B cell (primary cell): Measurements from ENCODE around the gene TIAM2. TPM values are rescaled to one million over a fixed set of nuclear protein-coding genes. Genes with fewer than 3 reads are reported as not detected.

ENCODE experiments used
- ATAC-seq: fragments of 200-7000 bp; cut with Tn5 transposase; one replicate; pipeline ENCODE4 v1.10.0; 2021; ENCODE audit warnings: low read depth, mild to moderate bottlenecking, moderate number of reproducible peaks, moderate library complexity
- CTCF ChIA-PET: fragments of 350-600 bp; sonication (Branson Sonifier 250); formaldehyde crosslinking; loops from one replicate; lab custom pipeline; 2021; ENCODE audit warnings: antibody characterized with exemption, inconsistent platforms; lab: Charles Lee
- POLR2A ChIA-PET: fragments of 350-600 bp; sonication (Branson Sonifier 250); formaldehyde crosslinking; loops from one replicate; lab custom pipeline; 2021; ENCODE audit warnings: antibody characterized with exemption; lab: Charles Lee
- DNase-seq: peaks from one replicate; pipeline ENCODE4 v3.0.0; 2013
- H2AFZ ChIP-seq: 2 replicates; pipeline ENCODE4 v1.6.1; 2012; ENCODE audit warnings: mild to moderate bottlenecking, low read depth, low read length; ENCODE audit not compliant: insufficient read depth, poor library complexity, severe bottlenecking
- H3K27ac ChIP-seq, 2 donors: 1 replicate in 1 of 2; 2 replicates in 1 of 2; pipeline ENCODE4 v1.5.1; 2012 to 2013; ENCODE audit warnings: low read length in 2 of 2, mild to moderate bottlenecking in 2 of 2, moderate library complexity in 1 of 2
- H3K27me3 ChIP-seq, 4 experiments: fragments of 200-600 bp in 1 of 4; sonication (generic) in 1 of 4; replicated peaks in 1 of 4; 1 replicate in 2 of 4; 2 replicates in 2 of 4; pipeline versions ENCODE4 v1.6.1 to v1.7.0; 2013 to 2016; ENCODE audit warnings: low read length in 3 of 4, mild to moderate bottlenecking in 2 of 4, mixed read lengths in 1 of 4, moderate library complexity in 1 of 4; ENCODE audit not compliant: insufficient read depth in 4 of 4, control insufficient read depth in 3 of 4; ENCODE audit errors: control extremely low read depth in 1 of 4
- H3K36me3 ChIP-seq, 2 experiments: replicated peaks in 1 of 2; 1 replicate in 1 of 2; 2 replicates in 1 of 2; pipeline versions ENCODE4 v1.6.1 to v1.7.1; 2013; ENCODE audit warnings: low read length in 1 of 2; ENCODE audit not compliant: insufficient read depth in 2 of 2, control insufficient read depth in 1 of 2; ENCODE audit errors: control extremely low read depth in 1 of 2, extremely low read depth in 1 of 2
- H3K4me1 ChIP-seq, 2 donors: fragments of 200-600 bp in 1 of 2; sonication (generic) in 1 of 2; 1 replicate in 1 of 2; 2 replicates in 1 of 2; pipeline versions ENCODE4 v1.5.1 to v1.6.1; 2013 to 2017; ENCODE audit warnings: low read length in 2 of 2; ENCODE audit not compliant: control insufficient read depth in 2 of 2, insufficient read depth in 2 of 2
- H3K4me2 ChIP-seq: replicated peaks from 2 replicates; pipeline ENCODE3; 2012; ENCODE audit warnings: mild to moderate bottlenecking, low read depth, low read length; ENCODE audit not compliant: poor library complexity, severe bottlenecking
- H3K4me3 ChIP-seq, 5 experiments: fragments of 200-600 bp in 1 of 5; sonication (generic) in 1 of 5; 1 replicate in 3 of 5; 2 replicates in 2 of 5; pipeline versions ENCODE4 v1.5.1 to v1.7.0; 2011 to 2016; ENCODE audit warnings: low read length in 4 of 5, mild to moderate bottlenecking in 4 of 5, low read depth in 2 of 5, control low read depth in 1 of 5, moderate library complexity in 1 of 5; ENCODE audit not compliant: insufficient read depth in 1 of 5; ENCODE audit errors: control extremely low read depth in 1 of 5, extremely low read depth in 1 of 5
- H3K79me2 ChIP-seq: fragments of 200-600 bp; sonication (generic); one replicate; pipeline ENCODE4 v1.6.0; 2016; ENCODE audit warnings: low read length; ENCODE audit not compliant: control insufficient read depth, insufficient read depth
- H3K9ac ChIP-seq: fragments of 200-600 bp; sonication (generic); 2 replicates; pipeline ENCODE4 v1.6.1; 2017; ENCODE audit warnings: mild to moderate bottlenecking, low read length, moderate library complexity
- H3K9me3 ChIP-seq, 3 donors: one replicate each; pipeline versions ENCODE4 v1.6.1 to v1.7.1; 2013; ENCODE audit warnings: low read length in 2 of 3; ENCODE audit not compliant: control insufficient read depth in 2 of 3, insufficient read depth in 1 of 3; ENCODE audit errors: control extremely low read depth in 1 of 3
- H4K20me1 ChIP-seq: 2 replicates; pipeline ENCODE4 v1.6.0; 2012; ENCODE audit warnings: mild to moderate bottlenecking, low read length; ENCODE audit not compliant: insufficient read depth, control insufficient read depth, poor library complexity, severe bottlenecking
- H3K27ac Mint-ChIP-seq: one replicate; pipeline ENCODE4 v1.8.0; 2021; ENCODE audit warnings: mixed read lengths
- H3K27me3 Mint-ChIP-seq: one replicate; pipeline ENCODE4 v1.8.0; 2021; ENCODE audit warnings: mixed read lengths
- H3K4me1 Mint-ChIP-seq: one replicate; pipeline ENCODE4 v1.8.0; 2021; ENCODE audit warnings: mixed read lengths
- H3K4me3 Mint-ChIP-seq: one replicate; pipeline ENCODE4 v1.8.0; 2021; ENCODE audit warnings: mixed read lengths
- H3K9me3 Mint-ChIP-seq: one replicate; pipeline ENCODE4 v1.8.0; 2022; ENCODE audit warnings: mixed read lengths; ENCODE audit not compliant: insufficient read depth
- CTCF ChIP-seq: fragments of 200-600 bp; IDR thresholded peaks from one replicate; pipeline ENCODE4 v1.8.0; 2022; ENCODE audit warnings: antibody characterized with exemption, mild to moderate bottlenecking
- EZH2 ChIP-seq: IDR thresholded peaks from 2 replicates; pipeline ENCODE4 v1.6.1; 2012; ENCODE audit warnings: borderline replicate concordance, low read depth, mild to moderate bottlenecking, moderate library complexity, low read length; ENCODE audit not compliant: insufficient read depth, poor library complexity, severe bottlenecking
- WGBS: methylation state at CpG from one replicate; pipeline ENCODE4 v1.1.5; 2013; ENCODE audit warnings: missing lambda C conversion rate; ENCODE audit not compliant: insufficient coverage; 5-methylcytosine and 5-hydroxymethylcytosine counted together
- intact Hi-C: fragments of 100-400 bp; cut with micrococcal nuclease; formaldehyde crosslinking; loops from one replicate; pipeline ENCODE4 v1.10.0; 2022
- polyA plus RNA-seq: library from polyadenylated mRNA; depleted of rRNA; stranded (reverse); fragments of >200 nt; gene quantifications from 2 replicates; pipeline ENCODE4 v1.2.3, GENCODE V29; 2012
- total RNA-seq, 2 donors: library from RNA; stranded (reverse); fragments of 120-200 nt in 1 of 2; gene quantifications; 1 replicate in 1 of 2; 2 replicates in 1 of 2; pipeline versions ENCODE4 v1.2.3 to v1.2.4, GENCODE V29; 2013 to 2022

TIAM2 gene
- total and polyA plus RNA-seq, 2 donors (not counting 1 experiment from before 2014, with no cell fraction given) = 13.1 to 18.8 TPM

GRCh38 chr6:155269765-155270164 is 274.6 kb downstream of the TIAM2 start:
- H3K27me3 Mint-ChIP-seq = no peaks in the 10 kb centered on the region
- Histone ChIP-seq H3K9ac (no peak overlapping the region), H2AFZ (no peak overlapping the region), H3K9me3 (no peaks in the 10 kb centered on the region), H3K36me3 (peaks cover 5 to 36% of the 10 kb centered on the region in 2 experiments), H3K79me2 (no peaks in the 10 kb centered on the region), H4K20me1 (no peaks in the 10 kb centered on the region), H3K4me2 (no peak overlapping the region), H3K4me1 (no peaks in the 10 kb centered on the region), H3K4me3 (no peak overlapping the region), H3K27me3 (no peaks in the 10 kb centered on the region), H3K27ac (no peak overlapping the region)
- DNase-seq (no peak), ATAC-seq (no peak)
- intact Hi-C loops = loop anchor here (5.0 kb wide), 1 partner anchor 587 kb away; no protein-coding TSS in a partner anchor
- no peak overlapping the region for H3K27ac Mint-ChIP-seq
- H3K4me3 Mint-ChIP-seq = no peak overlapping the region
- WGBS = 100% methylated on average over 3 of the region's 3 CpGs
- TF ChIP-seq EZH2 (no peak), CTCF (no peak)
- H3K4me1 Mint-ChIP-seq = no peaks in the 10 kb centered on the region
- ChIA-PET POLR2A (interaction anchor here (0.6 kb wide), 1 partner anchor 354 kb away, joined by 3 read pairs; no protein-coding TSS in a partner anchor), CTCF (interaction anchor here (1.2 to 1.4 kb wide), 2 partner anchors 93 to 402 kb away, joined by 5 to 6 read pairs; no protein-coding TSS in a partner anchor)
- H3K9me3 Mint-ChIP-seq = no peaks in the 10 kb centered on the region

GRCh38 chr6:155270561-155271091 is 275.5 kb downstream of the TIAM2 start:
- CTCF ChIA-PET = interaction anchor here (1.4 kb wide), 1 partner anchor 93 kb away, joined by 5 read pairs; no protein-coding TSS in a partner anchor
- Histone ChIP-seq H3K27me3 (no peaks in the 10 kb centered on the region), H3K4me2 (no peak overlapping the region), H4K20me1 (no peaks in the 10 kb centered on the region), H3K4me1 (no peaks in the 10 kb centered on the region), H3K4me3 (no peak overlapping the region), H3K9me3 (no peaks in the 10 kb centered on the region), H3K36me3 (peaks cover 4 to 42% of the 10 kb centered on the region in 2 experiments), H2AFZ (no peak overlapping the region), H3K9ac (no peak overlapping the region), H3K27ac (no peak overlapping the region), H3K79me2 (no peaks in the 10 kb centered on the region)
- no peak overlapping the region for H3K27ac Mint-ChIP-seq
- no peak for DNase-seq
- H3K4me3 Mint-ChIP-seq = no peak overlapping the region
- POLR2A ChIA-PET = no interaction called here
- H3K27me3 Mint-ChIP-seq = no peaks in the 10 kb centered on the region
- no peak for TF ChIP-seq CTCF
- TF ChIP-seq EZH2 = no peak
- intact Hi-C loops = no loop called here
- H3K4me1 Mint-ChIP-seq = no peaks in the 10 kb centered on the region
- no peak for ATAC-seq
- 100% methylated on average over 3 of the region's 7 CpGs for WGBS
- no peaks in the 10 kb centered on the region for H3K9me3 Mint-ChIP-seq
